PC-3 (cell line): ENCODE results near the gene NKAPD1. TPM values are rescaled to one million over a fixed set of nuclear protein-coding genes. Genes with fewer than 3 reads are reported as not detected.

Experiments
- ATAC-seq: fragments of 200-7000 bp; cut with Tn5 transposase; 2 replicates; pipeline ENCODE4 v1.9.1; 2020; ENCODE audit warnings: mild to moderate bottlenecking, moderate library complexity
- BruUV-seq: library from RNA; stranded (reverse); fragments of 400-500 nt; replicated peaks from 2 replicates; lab custom pipeline; 2021; lab: Mats Ljungman, UMichigan
- CTCF ChIA-PET: fragments of 300-600 bp; sonication (Branson Sonifier 250); formaldehyde crosslinking; loops from one replicate; lab custom pipeline; 2022; ENCODE audit warnings: antibody characterized with exemption; lab: Charles Lee
- POLR2A ChIA-PET: fragments of 300-600 bp; sonication (Branson Sonifier 250); formaldehyde crosslinking; loops from one replicate; lab custom pipeline; 2022; ENCODE audit warnings: antibody characterized with exemption; ENCODE audit not compliant: unreplicated experiment; lab: Charles Lee
- DNase-seq: peaks from one replicate; pipeline ENCODE4 v3.0.0-alpha.2; 2015
- H2AFZ ChIP-seq: fragments of 300-600 bp; sonication (generic); 2 replicates; pipeline ENCODE4 v1.6.0; 2016; ENCODE audit warnings: antibody characterized with exemption, low read length
- H3F3A ChIP-seq: fragments of 300-600 bp; sonication (generic); one replicate; pipeline ENCODE4 v1.6.0; 2017; ENCODE audit warnings: antibody characterized with exemption, low read length, control low read depth, mild to moderate bottlenecking; ENCODE audit not compliant: unreplicated experiment
- H3K27ac ChIP-seq: fragments of 300-600 bp; sonication (generic); 2 replicates; pipeline ENCODE4 v1.5.1; 2016; ENCODE audit warnings: mild to moderate bottlenecking, low read length
- H3K27me3 ChIP-seq: fragments of 300-600 bp; sonication (generic); 2 replicates; pipeline ENCODE4 v1.6.1; 2016; ENCODE audit warnings: low read length, mixed read lengths
- H3K36me3 ChIP-seq: fragments of 300-600 bp; sonication (generic); 2 replicates; pipeline ENCODE4 v1.6.1; 2016; ENCODE audit warnings: low read depth, mixed run types, low read length, mixed read lengths
- H3K4me1 ChIP-seq: fragments of 300-600 bp; sonication (generic); 2 replicates; pipeline ENCODE4 v1.5.1; 2016; ENCODE audit warnings: low read length; ENCODE audit not compliant: insufficient read depth
- H3K4me2 ChIP-seq: fragments of 300-600 bp; sonication (generic); 2 replicates; pipeline ENCODE4 v1.6.0; 2016; ENCODE audit warnings: low read length
- H3K4me3 ChIP-seq: fragments of 300-600 bp; sonication (generic); 2 replicates; pipeline ENCODE4 v1.5.1; 2016; ENCODE audit warnings: mild to moderate bottlenecking, low read length, mixed read lengths
- H3K79me2 ChIP-seq: fragments of 300-600 bp; sonication (generic); 2 replicates; pipeline ENCODE4 v1.6.1; 2017; ENCODE audit warnings: low read length, mixed read lengths
- H3K9ac ChIP-seq: fragments of 300-600 bp; sonication (generic); 2 replicates; pipeline ENCODE4 v1.6.0; 2016; ENCODE audit warnings: mild to moderate bottlenecking, low read length
- H3K9me2 ChIP-seq: fragments of 300-600 bp; sonication (generic); replicated peaks from 2 replicates; pipeline ENCODE4 v1.6.1; 2016; ENCODE audit warnings: mixed run types, low read length, mixed read lengths
- H3K9me3 ChIP-seq: fragments of 300-600 bp; sonication (generic); 2 replicates; pipeline ENCODE4 v1.6.1; 2016; ENCODE audit warnings: low read length, mixed read lengths
- H4K20me1 ChIP-seq: fragments of 300-600 bp; sonication (generic); 2 replicates; pipeline ENCODE4 v1.6.1; 2016; ENCODE audit warnings: low read length, mixed read lengths
- CTCF ChIP-seq: fragments of 300-600 bp; sonication (generic); conservative IDR thresholded peaks from 2 replicates; pipeline ENCODE4 v1.5.1; 2017; ENCODE audit warnings: antibody characterized with exemption, low read depth, mild to moderate bottlenecking, low read length
- EZH2 ChIP-seq: fragments of 300-600 bp; sonication (generic); IDR thresholded peaks from one replicate; pipeline ENCODE4 v1.6.1; 2017; ENCODE audit warnings: antibody characterized with exemption, mild to moderate bottlenecking, low read length; ENCODE audit not compliant: unreplicated experiment
- EZH2phosphoT487 ChIP-seq: fragments of 300-600 bp; sonication (generic); IDR thresholded peaks from 2 replicates; pipeline ENCODE4 v1.6.1; 2018; ENCODE audit warnings: mild to moderate bottlenecking, antibody characterized with exemption, low read length, borderline replicate concordance
- intact Hi-C: fragments of 100-400 bp; cut with micrococcal nuclease; formaldehyde crosslinking; loops from 2 replicates; pipeline ENCODE4 v1.9.0; 2023
- total RNA-seq: library from RNA; depleted of rRNA; stranded (reverse); fragments of >200 nt; gene quantifications from 2 replicates; pipeline ENCODE4 v1.2.3, GENCODE V29; 2014

The NKAPD1 gene
- total RNA-seq, 1 experiment from 2014 or later = 34.3 TPM

GRCh38 chr11:112115386-112115785 lies 41.3 kb downstream of the NKAPD1 start:
- no peak for TF ChIP-seq EZH2phosphoT487
- TF ChIP-seq EZH2 = no peak
- TF ChIP-seq CTCF = no peak
- ChIA-PET CTCF (no interaction called here), POLR2A (no interaction called here)
- H3K4me2 ChIP-seq = no peak overlapping the region
- peaks cover 3% of the 10 kb centered on the region for H3F3A ChIP-seq
- no peaks in the 10 kb centered on the region for H3K27me3 ChIP-seq
- 0 out of 2 replicates have a peak, but pooled peaks cover 3% of the 10 kb centered on the region for H3K9me3 ChIP-seq
- H3K4me1 ChIP-seq = peaks cover 27% of the 10 kb centered on the region
- DNase-seq = no peak
- BruUV-seq = no TSS peak
- H3K27ac ChIP-seq = no peak overlapping the region
- H3K36me3 ChIP-seq = no peaks in the 10 kb centered on the region
- no peak overlapping the region for H3K4me3 ChIP-seq
- no peaks in the 10 kb centered on the region for H3K9me2 ChIP-seq
- no peak overlapping the region for H3K9ac ChIP-seq
- no peak for ATAC-seq
- no peak overlapping the region for H2AFZ ChIP-seq
- intact Hi-C loops = no loop called here
- no peaks in the 10 kb centered on the region for H4K20me1 ChIP-seq
- no peaks in the 10 kb centered on the region for H3K79me2 ChIP-seq

- ATAC-seq (no peak), DNase-seq (no peak)
- H3K36me3 ChIP-seq = no peaks in the 10 kb centered on the region
- intact Hi-C loops = no loop called here
- H3K79me2 ChIP-seq = no peaks in the 10 kb centered on the region
- no TSS peak for BruUV-seq
- H3K9me3 ChIP-seq = 0 out of 2 replicates have a peak, but pooled peaks cover 3% of the 10 kb centered on the region
- no peak for TF ChIP-seq EZH2
- TF ChIP-seq EZH2phosphoT487 = no peak
- no peak for TF ChIP-seq CTCF
- no peak overlapping the region for H3K4me2 ChIP-seq
- H3K9me2 ChIP-seq = no peaks in the 10 kb centered on the region
- no peak overlapping the region for H3K4me3 ChIP-seq
- no peaks in the 10 kb centered on the region for H4K20me1 ChIP-seq
- peaks cover 3% of the 10 kb centered on the region for H3F3A ChIP-seq
- no peak overlapping the region for H2AFZ ChIP-seq
- H3K9ac ChIP-seq = no peak overlapping the region
- CTCF ChIA-PET = no interaction called here
- no peak overlapping the region for H3K27ac ChIP-seq
- POLR2A ChIA-PET = no interaction called here
- H3K4me1 ChIP-seq = peaks cover 41% of the 10 kb centered on the region
- H3K27me3 ChIP-seq = no peaks in the 10 kb centered on the region
Measured at GRCh38 chr11:112118176-112118575, 44.1 kb downstream of the NKAPD1 start.

GRCh38 chr11:112121981-112122615 lies 48.0 kb downstream of the NKAPD1 start:
- no peak overlapping the region for H2AFZ ChIP-seq
- H3K4me3 ChIP-seq = no peak overlapping the region
- peaks cover 37% of the 10 kb centered on the region for H3K4me1 ChIP-seq
- peaks cover 3% of the 10 kb centered on the region for H3F3A ChIP-seq
- no peaks in the 10 kb centered on the region for H3K27me3 ChIP-seq
- H3K9ac ChIP-seq = no peak overlapping the region
- H3K9me3 ChIP-seq = no peaks in the 10 kb centered on the region
- peak overlapping the region; percentile 95; the same call in 1 of the 2 replicates for H3K27ac ChIP-seq
- H3K9me2 ChIP-seq = no peaks in the 10 kb centered on the region
- intact Hi-C loops = loop anchor here (2.0 kb wide), 1 partner anchor 53 kb away; the partner anchor contains the start of gene BCO2
- H4K20me1 ChIP-seq = no peaks in the 10 kb centered on the region
- POLR2A ChIA-PET = interaction anchor here (0.6 kb wide), 1 partner anchor 126 kb away, joined by 3 read pairs; no protein-coding TSS in a partner anchor
- H3K4me2 ChIP-seq = no peak overlapping the region
- no peak for DNase-seq
- BruUV-seq = no TSS peak
- no peaks in the 10 kb centered on the region for H3K36me3 ChIP-seq
- H3K79me2 ChIP-seq = no peaks in the 10 kb centered on the region
- CTCF ChIA-PET = no interaction called here
- ATAC-seq = no peak
- TF ChIP-seq EZH2 (no peak), CTCF (no peak), EZH2phosphoT487 (no peak)
